GM18511 (cell line): Measurements from ENCODE around the gene UPK3BL1.
"Not testable (repeated sequence)": the region's sequence is repeated elsewhere in the genome, so short reads cannot be mapped to it uniquely, and the experiment has no call there.

Experiments used
- ATAC-seq: cut with Tn5 transposase; IDR thresholded peaks from one replicate; pipeline ENCODE4 v1.9.1; 2021; ENCODE audit warnings: mild to moderate bottlenecking, moderate library complexity; ENCODE audit not compliant: unreplicated experiment

UPK3BL1 gene

GRCh38 chr7:102630622-102631021, 12.0 kb downstream of the UPK3BL1 start:
- ATAC-seq, result not testable (repeated sequence)

- not testable (repeated sequence) for ATAC-seq
Observed at GRCh38 chr7:102627271-102627904, 15.2 kb downstream of the UPK3BL1 start.

- ATAC-seq, result not testable (repeated sequence)
Observed at GRCh38 chr7:102618122-102618521, 24.5 kb downstream of the UPK3BL1 start.

GRCh38 chr7:102616507-102617125, 26.0 kb downstream of the UPK3BL1 start, which contains the start of gene RASA4:
RASA4 (minus strand) TSS chr7:102616756; CDS start chr7:102616689, 67 bp downstream.
- peak; percentile 65 for ATAC-seq

GRCh38 chr7:102615930-102616329, 26.7 kb downstream of the UPK3BL1 start:
- ATAC-seq, result not testable (repeated sequence)

- ATAC-seq, result not testable (repeated sequence)
Observed at GRCh38 chr7:102614873-102615272, 27.7 kb downstream of the UPK3BL1 start.

- peak; percentile 30 for ATAC-seq
Observed at GRCh38 chr7:102614346-102614697, 28.3 kb downstream of the UPK3BL1 start.

GRCh38 chr7:102613575-102614345, 28.8 kb downstream of the UPK3BL1 start:
- ATAC-seq, result peak; percentile 70

GRCh38 chr7:102611675-102612325, 30.8 kb downstream of the UPK3BL1 start:
- not testable (repeated sequence) for ATAC-seq

GRCh38 chr7:102611013-102611674, 31.4 kb downstream of the UPK3BL1 start:
- ATAC-seq, result peak; percentile 40

- not testable (repeated sequence) for ATAC-seq
Observed at GRCh38 chr7:102610441-102610840, 32.1 kb downstream of the UPK3BL1 start.

- not testable (repeated sequence) for ATAC-seq
Observed at GRCh38 chr7:102609734-102610133, 32.9 kb downstream of the UPK3BL1 start.

- ATAC-seq, result not testable (repeated sequence)
Observed at GRCh38 chr7:102606848-102607247, 35.7 kb downstream of the UPK3BL1 start.

- not testable (repeated sequence) for ATAC-seq
Observed at GRCh38 chr7:102604431-102605145, 38.0 kb downstream of the UPK3BL1 start.

GRCh38 chr7:102602317-102602716, 40.3 kb downstream of the UPK3BL1 start:
- ATAC-seq, result not testable (repeated sequence)

GRCh38 chr7:102599699-102600098, 42.9 kb downstream of the UPK3BL1 start:
- not testable (repeated sequence) for ATAC-seq

- not testable (repeated sequence) for ATAC-seq
Observed at GRCh38 chr7:102596036-102596435, 46.6 kb downstream of the UPK3BL1 start.

- peak; percentile 73 for ATAC-seq
Observed at GRCh38 chr7:102593637-102594334, 48.8 kb downstream of the UPK3BL1 start.

- ATAC-seq, result peak; percentile 52
Observed at GRCh38 chr7:102592477-102593019, 50.0 kb downstream of the UPK3BL1 start.
